Peyer's patch (tissue), 4 donors: ENCODE data around the gene TSPEAR.

Source experiments
- POLR2A ChIP-seq, 2 donors: fragments of 450-650 bp; IDR thresholded peaks; one replicate each; pipeline ENCODE4 v1.5.1; 2017; ENCODE audit warnings: antibody characterized with exemption in 2 of 2, mild to moderate bottlenecking in 2 of 2, moderate library complexity in 2 of 2
- TF ChIP-seq, protein P1 (sequence below), 6 experiments: fragments of 450-650 bp in 4 of 6; fragments of 200-600 bp in 2 of 6; sonication (generic) in 1 of 6; IDR thresholded peaks; one replicate each; pipeline ENCODE4 v1.5.1; 2017 to 2019; ENCODE audit warnings: antibody characterized with exemption in 6 of 6, mild to moderate bottlenecking in 3 of 6, moderate library complexity in 1 of 6

DNA sequence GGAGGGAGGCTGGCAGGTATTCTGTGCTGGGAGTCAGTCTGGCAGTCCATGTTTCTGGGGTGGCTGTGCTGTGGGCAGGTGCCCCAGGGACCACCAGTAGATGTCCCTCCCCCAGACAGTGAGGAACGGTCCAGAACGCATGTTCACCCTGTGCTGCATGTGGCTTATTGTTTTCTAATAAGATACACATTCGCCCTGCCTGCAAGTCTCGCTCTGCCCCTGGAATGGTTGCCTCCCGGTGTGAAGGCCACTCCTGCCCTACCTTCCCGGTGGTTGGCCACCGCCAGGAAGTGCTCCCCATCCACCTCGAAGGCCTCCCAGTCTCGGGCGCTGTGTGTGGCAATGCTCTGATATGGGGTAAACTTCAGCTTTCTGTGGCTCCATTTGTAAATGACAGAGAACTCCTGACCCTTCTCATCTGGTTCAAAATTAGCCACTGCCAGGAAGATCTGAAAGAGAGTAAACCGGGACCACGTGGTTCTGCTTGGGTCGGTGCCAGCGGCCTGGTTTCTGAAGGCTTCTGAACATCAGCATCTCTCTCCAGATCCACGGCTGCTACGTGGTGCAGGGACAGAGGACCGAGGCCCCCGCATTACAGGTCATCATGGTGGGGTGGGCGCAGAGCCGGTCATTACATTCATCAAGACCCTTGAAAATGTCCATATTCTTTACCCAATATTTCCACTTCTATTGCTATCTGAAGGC, 185.8 kb downstream of the TSPEAR start:
- TF ChIP-seq, protein P1, sequence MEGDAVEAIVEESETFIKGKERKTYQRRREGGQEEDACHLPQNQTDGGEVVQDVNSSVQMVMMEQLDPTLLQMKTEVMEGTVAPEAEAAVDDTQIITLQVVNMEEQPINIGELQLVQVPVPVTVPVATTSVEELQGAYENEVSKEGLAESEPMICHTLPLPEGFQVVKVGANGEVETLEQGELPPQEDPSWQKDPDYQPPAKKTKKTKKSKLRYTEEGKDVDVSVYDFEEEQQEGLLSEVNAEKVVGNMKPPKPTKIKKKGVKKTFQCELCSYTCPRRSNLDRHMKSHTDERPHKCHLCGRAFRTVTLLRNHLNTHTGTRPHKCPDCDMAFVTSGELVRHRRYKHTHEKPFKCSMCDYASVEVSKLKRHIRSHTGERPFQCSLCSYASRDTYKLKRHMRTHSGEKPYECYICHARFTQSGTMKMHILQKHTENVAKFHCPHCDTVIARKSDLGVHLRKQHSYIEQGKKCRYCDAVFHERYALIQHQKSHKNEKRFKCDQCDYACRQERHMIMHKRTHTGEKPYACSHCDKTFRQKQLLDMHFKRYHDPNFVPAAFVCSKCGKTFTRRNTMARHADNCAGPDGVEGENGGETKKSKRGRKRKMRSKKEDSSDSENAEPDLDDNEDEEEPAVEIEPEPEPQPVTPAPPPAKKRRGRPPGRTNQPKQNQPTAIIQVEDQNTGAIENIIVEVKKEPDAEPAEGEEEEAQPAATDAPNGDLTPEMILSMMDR (IDR thresholded peaks at IDR 0.05): no peak
- TF ChIP-seq POLR2A (IDR thresholded peaks at IDR 0.05): no peak
